PC-9 (cell line): ENCODE data around the gene C8G. TPM values are rescaled to one million over a fixed set of nuclear protein-coding genes. Genes with fewer than 3 reads are reported as not detected.

ENCODE experiments used
- BruUV-seq: library from RNA; stranded (reverse); fragments of 400-500 nt; replicated peaks from 2 replicates; lab custom pipeline; 2021; lab: Mats Ljungman, UMichigan
- CTCF ChIA-PET: fragments of 300-600 bp; sonication (Branson Sonifier 250); formaldehyde crosslinking; loops from one replicate; lab custom pipeline; 2022; ENCODE audit warnings: antibody characterized with exemption; lab: Charles Lee
- POLR2A ChIA-PET: fragments of 300-600 bp; sonication (Branson Sonifier 250); formaldehyde crosslinking; loops from one replicate; lab custom pipeline; 2022; ENCODE audit warnings: antibody characterized with exemption; ENCODE audit not compliant: unreplicated experiment; lab: Charles Lee
- DNase-seq, 2 experiments: peaks; one replicate each; pipeline versions ENCODE4 v3.0.0 to v3.0.0-alpha.2; 2015 to 2022; ENCODE audit warnings: mixed read lengths in 1 of 2
- H2AFZ ChIP-seq: fragments of 200-600 bp; sonication (generic); 2 replicates; pipeline ENCODE4 v1.8.1; 2017; ENCODE audit warnings: antibody characterized with exemption
- H3F3A ChIP-seq: fragments of 200-600 bp; sonication (generic); 2 replicates; pipeline ENCODE4 v1.8.1; 2017; ENCODE audit warnings: antibody characterized with exemption, mild to moderate bottlenecking, low read depth; ENCODE audit not compliant: insufficient read depth
- H3K27ac ChIP-seq: fragments of 200-600 bp; sonication (generic); 2 replicates; pipeline ENCODE4 v1.6.1; 2016; ENCODE audit warnings: mixed run types
- H3K27me3 ChIP-seq: fragments of 200-600 bp; sonication (generic); 2 replicates; pipeline ENCODE4 v1.6.1; 2016; ENCODE audit warnings: low read depth, mixed run types; ENCODE audit not compliant: insufficient read depth
- H3K36me3 ChIP-seq: fragments of 200-600 bp; sonication (generic); 2 replicates; pipeline ENCODE4 v1.6.1; 2016; ENCODE audit warnings: low read depth, mixed run types
- H3K4me1 ChIP-seq: fragments of 200-600 bp; sonication (generic); replicated peaks from 2 replicates; pipeline ENCODE4 v1.6.1; 2016; ENCODE audit warnings: mixed run types; ENCODE audit not compliant: insufficient read depth
- H3K4me2 ChIP-seq: fragments of 200-600 bp; sonication (generic); 2 replicates; pipeline ENCODE4 v1.6.1; 2017; ENCODE audit warnings: mixed run types
- H3K4me3 ChIP-seq: fragments of 200-600 bp; sonication (generic); 2 replicates; pipeline ENCODE4 v1.6.1; 2016; ENCODE audit warnings: mixed run types
- H3K79me2 ChIP-seq: fragments of 200-600 bp; sonication (generic); 2 replicates; pipeline ENCODE4 v1.6.1; 2017; ENCODE audit warnings: low read depth, mixed run types
- H3K9me2 ChIP-seq: fragments of 200-600 bp; sonication (generic); 2 replicates; pipeline ENCODE4 v1.8.1; 2017; ENCODE audit warnings: mild to moderate bottlenecking; ENCODE audit not compliant: insufficient read depth
- H3K9me3 ChIP-seq: fragments of 200-600 bp; sonication (generic); 2 replicates; pipeline ENCODE4 v1.8.1; 2016; ENCODE audit warnings: low read depth; ENCODE audit not compliant: insufficient read depth
- H4K20me1 ChIP-seq: fragments of 200-600 bp; sonication (generic); 2 replicates; pipeline ENCODE4 v1.8.1; 2017; ENCODE audit not compliant: insufficient read depth
- EZH2 ChIP-seq: fragments of 200-600 bp; sonication (generic); IDR thresholded peaks from 2 replicates; pipeline ENCODE4 v1.8.0; 2017; ENCODE audit warnings: antibody characterized with exemption, low read depth
- intact Hi-C: fragments of 100-400 bp; cut with micrococcal nuclease; formaldehyde crosslinking; loops from one replicate; pipeline ENCODE4 v1.10.0; 2022; ENCODE audit not compliant: unreplicated experiment
- total RNA-seq: library from RNA; stranded (reverse); gene quantifications from 2 replicates; pipeline ENCODE4 v1.2.3, GENCODE V29; 2021
- TF ChIP-seq, protein P1 (sequence below): fragments of 200-600 bp; sonication (generic); conservative IDR thresholded peaks from 2 replicates; pipeline ENCODE4 v1.6.1; 2017; ENCODE audit warnings: mixed run types, antibody characterized with exemption, mild to moderate bottlenecking, moderate library complexity

C8G gene
- total RNA-seq, 1 experiment from 2014 or later: 2.3 TPM

DNA sequence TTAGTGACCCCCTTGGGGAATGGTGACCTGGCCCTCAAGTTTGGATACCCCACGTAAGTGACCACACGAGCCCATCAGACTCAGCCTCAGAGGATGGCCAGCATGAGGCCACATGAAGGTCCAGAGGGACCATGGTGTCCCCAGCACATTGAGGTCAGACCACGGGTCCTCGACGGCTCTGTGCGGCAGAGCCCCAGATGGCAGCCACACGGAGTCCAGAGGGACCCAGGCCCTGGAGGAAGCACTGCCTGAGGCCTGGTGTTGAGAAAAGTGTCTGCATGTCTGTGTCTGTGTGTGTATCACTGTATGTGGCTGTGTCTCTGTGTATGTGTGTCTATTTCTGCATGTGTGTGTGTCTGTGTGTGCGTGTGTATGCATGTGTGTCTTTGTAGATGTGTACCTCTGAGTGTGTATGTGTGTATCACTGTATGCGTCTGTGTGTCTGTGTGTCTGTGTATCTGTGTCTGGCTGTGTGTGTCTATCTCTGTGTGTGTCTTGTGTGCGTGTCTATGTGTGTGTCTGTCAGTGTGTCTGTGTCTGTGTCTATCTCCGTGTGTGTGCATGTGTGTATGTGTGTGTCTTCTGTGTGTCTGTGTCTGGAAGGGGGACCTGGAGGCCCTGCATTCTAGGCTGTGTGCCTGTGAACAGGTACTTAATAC lies 38.7 kb downstream of the C8G start:
- Histone ChIP-seq H3K4me2 (no peak overlapping the region), H3K27me3 (no peaks in the 10 kb centered on the region), H3K4me3 (no peak overlapping the region), H3K79me2 (no peaks in the 10 kb centered on the region), H3K9me2 (no peaks in the 10 kb centered on the region), H4K20me1 (no peaks in the 10 kb centered on the region), H3K27ac (no peak overlapping the region), H3K9me3 (no peaks in the 10 kb centered on the region), H3K4me1 (peaks cover 9% of the 10 kb centered on the region), H3K36me3 (no peaks in the 10 kb centered on the region), H2AFZ (no peak overlapping the region), H3F3A (peaks cover 12% of the 10 kb centered on the region; the same call in 1 of the 2 replicates)
- CTCF ChIA-PET: no interaction called here
- POLR2A ChIA-PET: no interaction called here
- TF ChIP-seq, protein P1, sequence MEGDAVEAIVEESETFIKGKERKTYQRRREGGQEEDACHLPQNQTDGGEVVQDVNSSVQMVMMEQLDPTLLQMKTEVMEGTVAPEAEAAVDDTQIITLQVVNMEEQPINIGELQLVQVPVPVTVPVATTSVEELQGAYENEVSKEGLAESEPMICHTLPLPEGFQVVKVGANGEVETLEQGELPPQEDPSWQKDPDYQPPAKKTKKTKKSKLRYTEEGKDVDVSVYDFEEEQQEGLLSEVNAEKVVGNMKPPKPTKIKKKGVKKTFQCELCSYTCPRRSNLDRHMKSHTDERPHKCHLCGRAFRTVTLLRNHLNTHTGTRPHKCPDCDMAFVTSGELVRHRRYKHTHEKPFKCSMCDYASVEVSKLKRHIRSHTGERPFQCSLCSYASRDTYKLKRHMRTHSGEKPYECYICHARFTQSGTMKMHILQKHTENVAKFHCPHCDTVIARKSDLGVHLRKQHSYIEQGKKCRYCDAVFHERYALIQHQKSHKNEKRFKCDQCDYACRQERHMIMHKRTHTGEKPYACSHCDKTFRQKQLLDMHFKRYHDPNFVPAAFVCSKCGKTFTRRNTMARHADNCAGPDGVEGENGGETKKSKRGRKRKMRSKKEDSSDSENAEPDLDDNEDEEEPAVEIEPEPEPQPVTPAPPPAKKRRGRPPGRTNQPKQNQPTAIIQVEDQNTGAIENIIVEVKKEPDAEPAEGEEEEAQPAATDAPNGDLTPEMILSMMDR: no peak
- TF ChIP-seq EZH2: no peak
- intact Hi-C loops: no loop called here
- no peak for DNase-seq
- no TSS peak for BruUV-seq

DNA sequence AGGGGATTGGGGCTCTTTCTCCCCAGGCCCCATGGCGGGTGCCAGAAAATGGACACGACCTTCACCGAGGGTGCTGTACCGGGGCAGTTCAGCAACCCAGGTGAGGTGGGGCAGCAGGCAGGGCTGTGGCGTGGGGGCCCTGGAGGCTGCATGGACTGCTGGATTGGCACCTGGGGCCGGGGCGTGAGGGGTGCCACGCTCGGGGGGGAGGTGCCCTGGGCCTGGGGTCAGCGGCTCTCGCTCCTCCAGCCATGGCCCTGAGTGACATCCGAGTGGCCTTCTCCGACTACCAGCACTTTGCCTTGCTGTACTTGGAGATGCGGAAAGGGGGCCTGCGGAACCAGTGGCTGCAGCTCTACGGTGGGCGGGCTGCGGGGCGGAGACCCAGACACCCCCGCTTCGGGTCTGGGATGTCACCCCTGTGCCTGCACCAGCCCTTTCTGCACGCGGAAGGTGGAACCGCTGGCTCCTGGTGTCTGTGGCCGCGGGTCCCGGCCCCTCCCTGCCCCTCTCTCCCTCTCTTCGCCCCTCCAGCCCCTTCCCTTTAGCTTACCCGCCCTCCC lies 39.5 kb downstream of the C8G start:
- Histone ChIP-seq H3K4me3 (no peak overlapping the region), H3K9me3 (no peaks in the 10 kb centered on the region), H3F3A (peaks cover 6% of the 10 kb centered on the region; the same call in 1 of the 2 replicates), H3K27ac (no peak overlapping the region), H3K79me2 (no peaks in the 10 kb centered on the region), H3K4me1 (peaks cover 9% of the 10 kb centered on the region), H3K36me3 (no peaks in the 10 kb centered on the region), H3K4me2 (no peak overlapping the region), H3K9me2 (no peaks in the 10 kb centered on the region), H3K27me3 (no peaks in the 10 kb centered on the region), H2AFZ (no peak overlapping the region), H4K20me1 (no peaks in the 10 kb centered on the region)
- CTCF ChIA-PET: no interaction called here
- POLR2A ChIA-PET: no interaction called here
- TF ChIP-seq EZH2: no peak
- TF ChIP-seq, protein P1: no peak
- DNase-seq: no peak
- no TSS peak for BruUV-seq
- intact Hi-C loops: no loop called here

DNA sequence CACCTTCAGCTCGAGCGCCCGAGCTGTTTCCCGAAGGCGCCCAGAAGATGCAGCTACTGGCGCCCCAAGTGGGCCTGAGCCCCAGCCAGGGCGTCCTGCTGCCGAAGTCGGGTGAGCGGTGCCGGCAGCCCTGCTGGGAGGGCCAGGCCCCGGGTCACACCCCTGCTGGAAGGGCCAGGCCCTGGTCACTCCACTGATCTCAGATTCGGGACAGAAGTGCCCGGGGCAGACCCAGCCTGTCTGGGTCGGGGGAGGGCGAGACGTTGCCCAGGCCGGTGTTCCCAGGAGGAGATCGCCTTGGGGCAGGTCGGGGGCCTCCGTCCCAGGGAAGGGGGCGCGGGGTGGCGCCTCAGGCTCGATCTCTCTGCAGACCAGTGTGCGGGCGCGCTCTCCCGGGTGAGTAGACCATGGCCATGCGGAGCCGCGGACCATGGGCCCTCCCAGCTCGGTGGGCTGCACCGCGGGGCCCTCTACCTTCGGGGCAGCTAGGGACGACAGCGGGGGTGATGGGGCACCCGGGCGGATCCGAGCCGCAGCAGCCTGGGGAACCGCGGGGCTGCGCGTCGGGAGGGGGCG lies 40.1 kb downstream of the C8G start:
- Histone ChIP-seq H3K9me3 (no peaks in the 10 kb centered on the region), H3K27ac (no peak overlapping the region), H3K4me3 (no peak overlapping the region), H3K9me2 (no peaks in the 10 kb centered on the region), H3F3A (peaks cover 7% of the 10 kb centered on the region; the same call in 1 of the 2 replicates), H3K79me2 (no peaks in the 10 kb centered on the region), H3K4me2 (no peak overlapping the region), H3K4me1 (peaks cover 9% of the 10 kb centered on the region), H3K27me3 (no peaks in the 10 kb centered on the region), H2AFZ (no peak overlapping the region), H3K36me3 (no peaks in the 10 kb centered on the region), H4K20me1 (no peaks in the 10 kb centered on the region)
- BruUV-seq: no TSS peak
- intact Hi-C loops: no loop called here
- no peak for DNase-seq
- CTCF ChIA-PET: no interaction called here
- TF ChIP-seq EZH2: no peak
- TF ChIP-seq, protein P1: no peak
- POLR2A ChIA-PET: no interaction called here
